ENCODE data around the gene KCNG2. TPM values are rescaled to one million over a fixed set of nuclear protein-coding genes. Genes with fewer than 3 reads are reported as not detected.
"Not testable (repeated sequence)": the region's sequence is repeated elsewhere in the genome, so short reads cannot be mapped to it uniquely, and the experiment has no call there.

The KCNG2 gene
- total and polyA plus RNA-seq, 2 of the 13 experiments (the other 11 are each of a cell fraction or from before 2014, with no cell fraction given): not detected

- H3K4me1 ChIP-seq (ENCODE audit: insufficient read depth, low read length); FAIRE-seq; POLR2A ChIA-PET; CTCF ChIA-PET (ENCODE audit: low intra/inter-chr PET ratio, low total read pairs); DNase-seq (ENCODE audit: low spot score); H3K4me2 ChIP-seq (ENCODE audit: low read depth, low read length); ATAC-seq; H3K79me2 ChIP-seq (ENCODE audit: insufficient read depth, low read length); intact Hi-C loops (cut with micrococcal nuclease; ENCODE audit: unreplicated experiment); BruUV-seq (replicated peaks); H4K20me1 ChIP-seq (ENCODE audit: insufficient read depth, low read length); H3K9ac ChIP-seq (ENCODE audit: insufficient read depth, low read depth, low read length); H2AFZ ChIP-seq (ENCODE audit: low read length); H3K4me3 ChIP-seq (replicated peaks in 1 of 3; ENCODE audit: insufficient read depth in 1 of 3, low read depth in 2 of 3, low read length in 3 of 3); in situ Hi-C loops (cut with HindIII; ENCODE audit: extremely low pct_ligation_motif_present, low pct_unique_long_range_greater_than_20kb); H3K27ac ChIP-seq (ENCODE audit: extremely low read length, insufficient read depth, low read length); H3K27me3 ChIP-seq (ENCODE audit: control insufficient read depth in 1 of 2, insufficient read depth in 2 of 2, low read length in 2 of 2); H3K9me3 ChIP-seq (ENCODE audit: low read length): not testable (repeated sequence)
- 94% methylated on average over 5 of the region's 20 CpGs for WGBS (ENCODE audit: low lambda C conversion rate)
- H3K36me3 ChIP-seq (replicated peaks in 1 of 2; ENCODE audit: control insufficient read depth in 1 of 2, insufficient read depth in 2 of 2, low read length in 2 of 2): peaks cover 5 to 21% of the 10 kb centered on the region in 2 experiments; a peak in 4 of 5 replicates
Measured at GRCh38 chr18:79751918-79752578, 45.7 kb upstream of the KCNG2 start.

GRCh38 chr18:79752946-79753345 lies 44.8 kb upstream of the KCNG2 start:
- H2AFZ ChIP-seq (ENCODE audit: low read length); DNase-seq (ENCODE audit: low spot score); POLR2A ChIA-PET; H3K27ac ChIP-seq (ENCODE audit: extremely low read length, insufficient read depth, low read length); FAIRE-seq; in situ Hi-C loops (cut with HindIII; ENCODE audit: extremely low pct_ligation_motif_present, low pct_unique_long_range_greater_than_20kb); H3K9ac ChIP-seq (ENCODE audit: insufficient read depth, low read depth, low read length); H3K79me2 ChIP-seq (ENCODE audit: insufficient read depth, low read length); H3K4me2 ChIP-seq (ENCODE audit: low read depth, low read length); BruUV-seq (replicated peaks); H3K4me1 ChIP-seq (ENCODE audit: insufficient read depth, low read length); CTCF ChIA-PET (ENCODE audit: low intra/inter-chr PET ratio, low total read pairs); H3K9me3 ChIP-seq (ENCODE audit: low read length); H3K4me3 ChIP-seq (replicated peaks in 1 of 3; ENCODE audit: insufficient read depth in 1 of 3, low read depth in 2 of 3, low read length in 3 of 3); ATAC-seq; H3K27me3 ChIP-seq (ENCODE audit: control insufficient read depth in 1 of 2, insufficient read depth in 2 of 2, low read length in 2 of 2); intact Hi-C loops (cut with micrococcal nuclease; ENCODE audit: unreplicated experiment); H4K20me1 ChIP-seq (ENCODE audit: insufficient read depth, low read length): not testable (repeated sequence)
- H3K36me3 ChIP-seq (replicated peaks in 1 of 2; ENCODE audit: control insufficient read depth in 1 of 2, insufficient read depth in 2 of 2, low read length in 2 of 2): peaks cover 2 to 19% of the 10 kb centered on the region in 2 experiments; a peak in 2 of 5 replicates
- 100% methylated on average over 7 of the region's 8 CpGs for WGBS (ENCODE audit: low lambda C conversion rate)

GRCh38 chr18:79753391-79753851 lies 44.3 kb upstream of the KCNG2 start:
- CTCF ChIA-PET (ENCODE audit: low intra/inter-chr PET ratio, low total read pairs): no interaction called here
- no peak for TF ChIP-seq MAFF (IDR thresholded peaks at IDR 0.05; ENCODE audit: low read depth, low read length)
- TF ChIP-seq RORA (CRISPR knock-in tag; IDR thresholded peaks at IDR 0.05): no peak
- no peak for TF ChIP-seq DNMT3B (CRISPR knock-in tag; conservative IDR thresholded peaks at IDR 0.05)
- no peak for TF ChIP-seq NFAT5 (CRISPR knock-in tag; IDR thresholded peaks at IDR 0.05)
- TF ChIP-seq KDM5B (CRISPR knock-in tag; IDR thresholded peaks at IDR 0.05; ENCODE audit: borderline replicate concordance): no peak
- TF ChIP-seq ZZZ3 (CRISPR knock-in tag; IDR thresholded peaks at IDR 0.05; ENCODE audit: borderline replicate concordance): no peak

More at GRCh38 chr18:79753391-79753851, 44.3 kb upstream of the KCNG2 start:
- POLR2A ChIA-PET: no interaction called here
- H3K4me2 ChIP-seq (ENCODE audit: low read depth, low read length): no peak overlapping the region
- ATAC-seq (no peak), FAIRE-seq (no peak), DNase-seq (ENCODE audit: low spot score) (no peak)
- H3K4me3 ChIP-seq (replicated peaks in 1 of 3; ENCODE audit: insufficient read depth in 1 of 3, low read depth in 2 of 3, low read length in 3 of 3): no peak overlapping the region
- 93% methylated on average over 22 of the region's 27 CpGs for WGBS (ENCODE audit: low lambda C conversion rate)
- in situ Hi-C loops (cut with HindIII; ENCODE audit: extremely low pct_ligation_motif_present, low pct_unique_long_range_greater_than_20kb): no loop called here
- no peaks in the 10 kb centered on the region for H3K9me3 ChIP-seq (ENCODE audit: low read length)
- H3K79me2 ChIP-seq (ENCODE audit: insufficient read depth, low read length): no peaks in the 10 kb centered on the region
- H3K27me3 ChIP-seq (ENCODE audit: control insufficient read depth in 1 of 2, insufficient read depth in 2 of 2, low read length in 2 of 2): no peaks in the 10 kb centered on the region
- no peaks in the 10 kb centered on the region for H3K4me1 ChIP-seq (ENCODE audit: insufficient read depth, low read length)
- no TSS peak for BruUV-seq (replicated peaks)
- H3K36me3 ChIP-seq (replicated peaks in 1 of 2; ENCODE audit: control insufficient read depth in 1 of 2, insufficient read depth in 2 of 2, low read length in 2 of 2): peaks cover 2 to 18% of the 10 kb centered on the region in 2 experiments; a peak in 2 of 5 replicates
- no peak overlapping the region for H3K9ac ChIP-seq (ENCODE audit: insufficient read depth, low read depth, low read length)
- H4K20me1 ChIP-seq (ENCODE audit: insufficient read depth, low read length): no peaks in the 10 kb centered on the region
- H3K27ac ChIP-seq (ENCODE audit: extremely low read length, insufficient read depth, low read length): no peak overlapping the region
- intact Hi-C loops (cut with micrococcal nuclease; ENCODE audit: unreplicated experiment): no loop called here
- H2AFZ ChIP-seq (ENCODE audit: low read length): no peak overlapping the region

Data from HepG2 (cell line).